PC-3 (cell line): ENCODE results near the gene SH3PXD2B. TPM values are rescaled to one million over a fixed set of nuclear protein-coding genes. Genes with fewer than 3 reads are reported as not detected.

ENCODE experiments used
- ATAC-seq: fragments of 200-7000 bp; cut with Tn5 transposase; 2 replicates; pipeline ENCODE4 v1.9.1; 2020; ENCODE audit warnings: mild to moderate bottlenecking, moderate library complexity
- BruUV-seq: library from RNA; stranded (reverse); fragments of 400-500 nt; replicated peaks from 2 replicates; lab custom pipeline; 2021; lab: Mats Ljungman, UMichigan
- CTCF ChIA-PET: fragments of 300-600 bp; sonication (Branson Sonifier 250); formaldehyde crosslinking; loops from one replicate; lab custom pipeline; 2022; ENCODE audit warnings: antibody characterized with exemption; lab: Charles Lee
- POLR2A ChIA-PET: fragments of 300-600 bp; sonication (Branson Sonifier 250); formaldehyde crosslinking; loops from one replicate; lab custom pipeline; 2022; ENCODE audit warnings: antibody characterized with exemption; ENCODE audit not compliant: unreplicated experiment; lab: Charles Lee
- DNase-seq: peaks from one replicate; pipeline ENCODE4 v3.0.0-alpha.2; 2015
- H2AFZ ChIP-seq: fragments of 300-600 bp; sonication (generic); 2 replicates; pipeline ENCODE4 v1.6.0; 2016; ENCODE audit warnings: antibody characterized with exemption, low read length
- H3F3A ChIP-seq: fragments of 300-600 bp; sonication (generic); one replicate; pipeline ENCODE4 v1.6.0; 2017; ENCODE audit warnings: antibody characterized with exemption, low read length, control low read depth, mild to moderate bottlenecking; ENCODE audit not compliant: unreplicated experiment
- H3K27ac ChIP-seq: fragments of 300-600 bp; sonication (generic); 2 replicates; pipeline ENCODE4 v1.5.1; 2016; ENCODE audit warnings: mild to moderate bottlenecking, low read length
- H3K27me3 ChIP-seq: fragments of 300-600 bp; sonication (generic); 2 replicates; pipeline ENCODE4 v1.6.1; 2016; ENCODE audit warnings: low read length, mixed read lengths
- H3K36me3 ChIP-seq: fragments of 300-600 bp; sonication (generic); 2 replicates; pipeline ENCODE4 v1.6.1; 2016; ENCODE audit warnings: low read depth, mixed run types, low read length, mixed read lengths
- H3K4me1 ChIP-seq: fragments of 300-600 bp; sonication (generic); 2 replicates; pipeline ENCODE4 v1.5.1; 2016; ENCODE audit warnings: low read length; ENCODE audit not compliant: insufficient read depth
- H3K4me2 ChIP-seq: fragments of 300-600 bp; sonication (generic); 2 replicates; pipeline ENCODE4 v1.6.0; 2016; ENCODE audit warnings: low read length
- H3K4me3 ChIP-seq: fragments of 300-600 bp; sonication (generic); 2 replicates; pipeline ENCODE4 v1.5.1; 2016; ENCODE audit warnings: mild to moderate bottlenecking, low read length, mixed read lengths
- H3K79me2 ChIP-seq: fragments of 300-600 bp; sonication (generic); 2 replicates; pipeline ENCODE4 v1.6.1; 2017; ENCODE audit warnings: low read length, mixed read lengths
- H3K9ac ChIP-seq: fragments of 300-600 bp; sonication (generic); 2 replicates; pipeline ENCODE4 v1.6.0; 2016; ENCODE audit warnings: mild to moderate bottlenecking, low read length
- H3K9me2 ChIP-seq: fragments of 300-600 bp; sonication (generic); replicated peaks from 2 replicates; pipeline ENCODE4 v1.6.1; 2016; ENCODE audit warnings: mixed run types, low read length, mixed read lengths
- H3K9me3 ChIP-seq: fragments of 300-600 bp; sonication (generic); 2 replicates; pipeline ENCODE4 v1.6.1; 2016; ENCODE audit warnings: low read length, mixed read lengths
- H4K20me1 ChIP-seq: fragments of 300-600 bp; sonication (generic); 2 replicates; pipeline ENCODE4 v1.6.1; 2016; ENCODE audit warnings: low read length, mixed read lengths
- CTCF ChIP-seq: fragments of 300-600 bp; sonication (generic); conservative IDR thresholded peaks from 2 replicates; pipeline ENCODE4 v1.5.1; 2017; ENCODE audit warnings: antibody characterized with exemption, low read depth, mild to moderate bottlenecking, low read length
- EZH2 ChIP-seq: fragments of 300-600 bp; sonication (generic); IDR thresholded peaks from one replicate; pipeline ENCODE4 v1.6.1; 2017; ENCODE audit warnings: antibody characterized with exemption, mild to moderate bottlenecking, low read length; ENCODE audit not compliant: unreplicated experiment
- EZH2phosphoT487 ChIP-seq: fragments of 300-600 bp; sonication (generic); IDR thresholded peaks from 2 replicates; pipeline ENCODE4 v1.6.1; 2018; ENCODE audit warnings: mild to moderate bottlenecking, antibody characterized with exemption, low read length, borderline replicate concordance
- intact Hi-C: fragments of 100-400 bp; cut with micrococcal nuclease; formaldehyde crosslinking; loops from 2 replicates; pipeline ENCODE4 v1.9.0; 2023
- total RNA-seq: library from RNA; depleted of rRNA; stranded (reverse); fragments of >200 nt; gene quantifications from 2 replicates; pipeline ENCODE4 v1.2.3, GENCODE V29; 2014

SH3PXD2B gene
- total RNA-seq, 1 experiment from 2014 or later: 9.8 TPM

- ATAC-seq: peak; percentile 87
- peak overlapping the region; percentile 63 for H3K27ac ChIP-seq
- H3K4me2 ChIP-seq: peak overlapping the region; percentile 17
- peak; percentile 99 for DNase-seq
- H3F3A ChIP-seq: no peaks in the 10 kb centered on the region
- intact Hi-C loops: loop anchor here (1.0 to 5.0 kb wide), 4 partner anchors 27 to 101 kb away; partner anchors contain the start of gene UBTD2
- POLR2A ChIA-PET: interaction anchor here (0.5 to 0.6 kb wide), 4 partner anchors 25 to 926 kb away, joined by 3 to 6 read pairs (median 4); no protein-coding TSS in a partner anchor
- peaks cover 41% of the 10 kb centered on the region for H3K4me1 ChIP-seq
- H4K20me1 ChIP-seq: no peaks in the 10 kb centered on the region
- H3K27me3 ChIP-seq: no peaks in the 10 kb centered on the region
- H3K79me2 ChIP-seq: no peaks in the 10 kb centered on the region
- TF ChIP-seq EZH2phosphoT487 (no peak), EZH2 (no peak), CTCF (no peak)
- no TSS peak for BruUV-seq
- H2AFZ ChIP-seq: no peak overlapping the region
- H3K9ac ChIP-seq: no peak overlapping the region
- no peaks in the 10 kb centered on the region for H3K9me2 ChIP-seq
- H3K4me3 ChIP-seq: no peak overlapping the region
- no peaks in the 10 kb centered on the region for H3K36me3 ChIP-seq
- CTCF ChIA-PET: interaction anchor here (0.6 to 0.7 kb wide), 3 partner anchors 12 to 79 kb away, joined by 3 to 9 read pairs (median 3); no protein-coding TSS in a partner anchor
- H3K9me3 ChIP-seq: no peaks in the 10 kb centered on the region
Observed at GRCh38 chr5:172383191-172383802, 71.0 kb downstream of the SH3PXD2B start.

- intact Hi-C loops: loop anchor here (5.0 kb wide), 2 partner anchors 64 to 99 kb away; partner anchors contain the start of gene UBTD2
- TF ChIP-seq EZH2: no peak
- ChIA-PET CTCF (no interaction called here), POLR2A (no interaction called here)
- peak overlapping the region; percentile 76 for H3K4me2 ChIP-seq
- no peaks in the 10 kb centered on the region for H4K20me1 ChIP-seq
- 0 out of 2 replicates have a peak overlapping the region, but pooled peaks have one; percentile 7 for H3K9ac ChIP-seq
- no peaks in the 10 kb centered on the region for H3K79me2 ChIP-seq
- DNase-seq: peak; percentile 82
- H3K4me3 ChIP-seq: peak overlapping the region; percentile 30; the same call in 1 of the 2 replicates
- no peaks in the 10 kb centered on the region for H3K27me3 ChIP-seq
- H3K4me1 ChIP-seq: peaks cover 41% of the 10 kb centered on the region
- ATAC-seq: peak; percentile 20
- no peaks in the 10 kb centered on the region for H3F3A ChIP-seq
- no peaks in the 10 kb centered on the region for H3K36me3 ChIP-seq
- H3K27ac ChIP-seq: peak overlapping the region; percentile 31
- H2AFZ ChIP-seq: peak overlapping the region; percentile 30; the same call in 1 of the 2 replicates
- no TSS peak for BruUV-seq
- no peaks in the 10 kb centered on the region for H3K9me3 ChIP-seq
- no peaks in the 10 kb centered on the region for H3K9me2 ChIP-seq
Observed at GRCh38 chr5:172380987-172381643, 73.2 kb downstream of the SH3PXD2B start.

DNA sequence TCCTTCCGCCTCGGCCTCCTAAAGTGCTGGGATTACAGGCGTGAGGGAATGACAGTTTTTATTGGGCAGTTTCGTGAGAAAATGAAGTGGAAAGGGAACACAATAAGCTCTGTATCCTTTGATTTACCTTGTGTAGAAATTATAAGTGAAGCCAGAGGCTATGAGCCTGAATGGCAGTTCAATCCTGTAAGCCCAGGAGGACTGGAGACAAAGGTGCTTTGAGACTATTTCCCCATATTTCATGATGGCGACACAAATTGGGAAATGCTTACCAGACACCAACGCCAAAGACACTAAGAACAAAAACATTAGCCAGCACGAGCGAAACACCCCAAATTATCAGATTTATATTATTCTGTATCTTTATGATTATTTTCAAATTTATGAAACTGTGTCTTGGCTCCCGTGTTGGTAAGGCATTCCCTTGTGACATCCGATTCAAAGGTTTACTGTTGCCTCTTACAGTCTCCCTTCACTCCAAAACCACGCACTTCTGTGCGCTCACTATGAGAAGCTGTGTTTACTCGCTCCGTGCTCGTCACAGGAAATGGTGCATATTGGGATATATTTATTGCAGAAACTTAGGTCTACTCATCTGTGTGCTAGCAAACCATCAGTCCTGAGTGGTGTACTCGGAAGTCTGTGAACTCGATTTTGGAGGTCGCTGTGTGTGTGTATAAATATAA, 73.9 kb downstream of the SH3PXD2B start:
- Histone ChIP-seq H3K79me2 (no peaks in the 10 kb centered on the region), H4K20me1 (no peaks in the 10 kb centered on the region), H3K36me3 (no peaks in the 10 kb centered on the region), H3K4me3 (peak overlapping the region; percentile 30; the same call in 1 of the 2 replicates), H3K27ac (peak overlapping the region; percentile 31), H3K27me3 (no peaks in the 10 kb centered on the region), H3K9ac (no peak overlapping the region), H3F3A (no peaks in the 10 kb centered on the region), H3K4me1 (peaks cover 41% of the 10 kb centered on the region), H2AFZ (peak overlapping the region; percentile 30; the same call in 1 of the 2 replicates), H3K4me2 (peak overlapping the region; percentile 76), H3K9me3 (no peaks in the 10 kb centered on the region), H3K9me2 (no peaks in the 10 kb centered on the region)
- intact Hi-C loops: loop anchor here (5.0 kb wide), 2 partner anchors 63 to 98 kb away; partner anchors contain the start of gene UBTD2
- BruUV-seq: no TSS peak
- ATAC-seq (peak; percentile 39), DNase-seq (peak; percentile 57)
- ChIA-PET POLR2A (no interaction called here), CTCF (no interaction called here)
- TF ChIP-seq CTCF (no peak), EZH2 (no peak), EZH2phosphoT487 (no peak)
